SK-N-SH treated with all-trans-retinoic acid at 6 μM for 48 hours (cell line): ENCODE measurements around the gene KCNMA1.

Experiments used
- ATAC-seq: fragments of 200-7000 bp; cut with Tn5 transposase; 3 replicates; pipeline ENCODE4 v1.9.1; 2020; ENCODE audit warnings: mild to moderate bottlenecking, moderate library complexity
- ARNTL ChIP-seq: fragments of 450-650 bp; formaldehyde crosslinking; IDR thresholded peaks from 2 replicates; pipeline ENCODE4 v1.5.0; 2020; ENCODE audit warnings: low read depth, mild to moderate bottlenecking, moderate library complexity, borderline replicate concordance
- CSDC2 ChIP-seq: fragments of 250-450 bp; sonication (Bioruptor Pico); IDR thresholded peaks from 2 replicates; pipeline ENCODE4 v1.5.0; 2020; ENCODE audit warnings: mild to moderate bottlenecking, moderate library complexity
- ESRRG ChIP-seq: fragments of 250-450 bp; sonication (Bioruptor Pico); IDR thresholded peaks from 2 replicates; pipeline ENCODE4 v1.6.1; 2021; ENCODE audit warnings: mild to moderate bottlenecking
- GLIS3 ChIP-seq: fragments of 250-450 bp; sonication (Bioruptor Pico); IDR thresholded peaks from 2 replicates; pipeline ENCODE4 v1.5.0; 2020; ENCODE audit warnings: mild to moderate bottlenecking, moderate library complexity
- ISL1 ChIP-seq: fragments of 250-450 bp; sonication (Bioruptor Pico); IDR thresholded peaks from 2 replicates; pipeline ENCODE4 v2.1.2; 2022; ENCODE audit warnings: mild to moderate bottlenecking, moderate library complexity
- OSR1 ChIP-seq: fragments of 250-450 bp; sonication (Bioruptor Pico); IDR thresholded peaks from 2 replicates; pipeline ENCODE4 v1.8.0; 2022; ENCODE audit warnings: moderate library complexity, mild to moderate bottlenecking, inconsistent platforms
- PATZ1 ChIP-seq: fragments of 250-450 bp; sonication (Bioruptor Pico); IDR thresholded peaks from 2 replicates; pipeline ENCODE4 v1.8.0; 2020; ENCODE audit warnings: mild to moderate bottlenecking, moderate library complexity, borderline replicate concordance
- POU6F1 ChIP-seq: fragments of 250-450 bp; sonication (Bioruptor Pico); IDR thresholded peaks from 2 replicates; pipeline ENCODE4 v1.8.0; 2021; ENCODE audit warnings: low read depth, mild to moderate bottlenecking, moderate library complexity, borderline replicate concordance
- PPARA ChIP-seq: fragments of 250-450 bp; sonication (Bioruptor Pico); IDR thresholded peaks from 2 replicates; pipeline ENCODE4 v1.5.0; 2020; ENCODE audit warnings: mild to moderate bottlenecking, borderline replicate concordance
- RARB ChIP-seq: fragments of 250-450 bp; sonication (Bioruptor Pico); IDR thresholded peaks from 2 replicates; pipeline ENCODE4 v1.8.0; 2021; ENCODE audit warnings: mild to moderate bottlenecking, moderate library complexity
- SNAI2 ChIP-seq: fragments of 250-450 bp; sonication (Bioruptor Pico); IDR thresholded peaks from 2 replicates; pipeline ENCODE4 v1.5.0; 2020; ENCODE audit warnings: mild to moderate bottlenecking, moderate library complexity
- TOX ChIP-seq: fragments of 250-450 bp; sonication (Bioruptor Pico); IDR thresholded peaks from 2 replicates; pipeline ENCODE4 v1.8.0; 2021; ENCODE audit warnings: mild to moderate bottlenecking, moderate library complexity, borderline replicate concordance
- TSHZ2 ChIP-seq: fragments of 250-450 bp; sonication (Bioruptor Pico); IDR thresholded peaks from 2 replicates; pipeline ENCODE4 v1.5.0; 2020; ENCODE audit warnings: mild to moderate bottlenecking, moderate library complexity
- ZC3H10 ChIP-seq: fragments of 250-450 bp; sonication (Bioruptor Pico); IDR thresholded peaks from 2 replicates; pipeline ENCODE4 v1.5.1; 2021; ENCODE audit warnings: mild to moderate bottlenecking, moderate library complexity
- ZFP3 ChIP-seq: fragments of 250-450 bp; sonication (Bioruptor Pico); IDR thresholded peaks from 2 replicates; pipeline ENCODE4 v1.5.0; 2020; ENCODE audit warnings: mild to moderate bottlenecking, moderate library complexity
- ZFP30 ChIP-seq: fragments of 450-650 bp; formaldehyde crosslinking; IDR thresholded peaks from 2 replicates; pipeline ENCODE4 v1.5.0; 2022; ENCODE audit warnings: mild to moderate bottlenecking, moderate library complexity
- ZNF565 ChIP-seq: fragments of 450-650 bp; formaldehyde crosslinking; conservative IDR thresholded peaks from 2 replicates; pipeline ENCODE4 v1.5.0; 2020; ENCODE audit warnings: low read depth, mild to moderate bottlenecking, moderate library complexity
- ZNF70 ChIP-seq: fragments of 450-650 bp; formaldehyde crosslinking; IDR thresholded peaks from 2 replicates; pipeline ENCODE4 v1.5.0; 2020; ENCODE audit warnings: mild to moderate bottlenecking, moderate library complexity
- ZNF8 ChIP-seq: fragments of 450-650 bp; formaldehyde crosslinking; IDR thresholded peaks from 2 replicates; pipeline ENCODE4 v1.5.0; 2020; ENCODE audit warnings: mild to moderate bottlenecking, moderate library complexity

The KCNMA1 gene

GRCh38 chr10:77176232-77176631, 461.4 kb downstream of the KCNMA1 start:
- TF ChIP-seq GLIS3 (CRISPR knock-in tag) = no peak
- no peak for TF ChIP-seq ISL1 (CRISPR knock-in tag)
- TF ChIP-seq PPARA (CRISPR knock-in tag) = no peak
- TF ChIP-seq ARNTL (CRISPR knock-in tag) = no peak
- TF ChIP-seq ZNF8 (CRISPR knock-in tag) = no peak
- no peak for TF ChIP-seq ZNF565 (CRISPR knock-in tag)
- no peak for TF ChIP-seq ZFP30 (CRISPR knock-in tag)
- no peak for TF ChIP-seq ZC3H10 (CRISPR knock-in tag)
- TF ChIP-seq TSHZ2 (CRISPR knock-in tag) = no peak
- no peak for TF ChIP-seq ZFP3 (CRISPR knock-in tag)
- TF ChIP-seq POU6F1 = no peak
- TF ChIP-seq ZNF70 (CRISPR knock-in tag) = no peak
- no peak for TF ChIP-seq RARB (CRISPR knock-in tag)
- ATAC-seq = no peak

- peak; percentile 21; the same call in 2 of the 3 replicates for ATAC-seq
- TF ChIP-seq ESRRG (CRISPR knock-in tag) (no peak), ZFP30 (CRISPR knock-in tag) (no peak), TSHZ2 (CRISPR knock-in tag) (no peak), ZFP3 (CRISPR knock-in tag) (no peak), ARNTL (CRISPR knock-in tag) (no peak), ZNF8 (CRISPR knock-in tag) (no peak), OSR1 (no peak), ZNF565 (CRISPR knock-in tag) (no peak), SNAI2 (no peak), ZNF70 (CRISPR knock-in tag) (no peak), RARB (CRISPR knock-in tag) (no peak), POU6F1 (no peak)
These were observed 461.9 kb downstream of the KCNMA1 start for GRCh38 chr10:77175631-77176222.

- peak; percentile 79 for ATAC-seq
- TF ChIP-seq ZC3H10 (CRISPR knock-in tag) (no peak), ISL1 (CRISPR knock-in tag) (no peak), CSDC2 (no peak), ESRRG (CRISPR knock-in tag) (no peak), POU6F1 (no peak), ARNTL (CRISPR knock-in tag) (no peak), RARB (CRISPR knock-in tag) (no peak), TOX (CRISPR knock-in tag) (no peak), PATZ1 (no peak)
These were observed 463.8 kb downstream of the KCNMA1 start for GRCh38 chr10:77173615-77174461.
